Measurements from ENCODE around the gene KIAA0513. TPM values are rescaled to one million over a fixed set of nuclear protein-coding genes. Genes with fewer than 3 reads are reported as not detected.

The KIAA0513 gene
- total and polyA plus RNA-seq, 10 of the 15 experiments (the other 5 are each of a cell fraction or from before 2014, with no cell fraction given): 0.14 to 5.8 (median 2.0) TPM

GRCh38 chr16:85010446-85010930 is 17.1 kb upstream of the KIAA0513 start:
- RAD21 ChIA-PET (ENCODE audit: unreplicated experiment): interaction anchor here (0.7 to 1.8 kb wide), 5 partner anchors 9 to 267 kb away, joined by 3 to 7 read pairs (median 3); partner anchors contain the start of gene KIAA0513

More at GRCh38 chr16:85010446-85010930, 17.1 kb upstream of the KIAA0513 start:
- in situ Hi-C loops (cut with MboI) (no loop called here), intact Hi-C loops (cut with micrococcal nuclease; ENCODE audit: unreplicated experiment) (loop anchor here (5.0 kb wide), 1 partner anchor 77 kb away; no protein-coding TSS in a partner anchor)
- CTCF ChIA-PET: interaction anchor here (0.6 to 3.1 kb wide), 5 partner anchors 17 to 338 kb away, joined by 3 to 22 read pairs (median 8); partner anchors contain the start of gene KIAA0513
- H3K79me2 ChIP-seq (ENCODE audit: control insufficient read depth, insufficient read depth, low read length): peaks cover 46% of the 10 kb centered on the region
- SMC1A ChIA-PET (ENCODE audit: uncharacterized antibody, unreplicated experiment): interaction anchor here (1.0 to 3.0 kb wide), 5 partner anchors 9 to 44 kb away, joined by 3 to 14 read pairs (median 4); partner anchors contain the start of gene KIAA0513
- no peaks in the 10 kb centered on the region for H3K27me3 ChIP-seq (replicated peaks in 1 of 2; ENCODE audit: control insufficient read depth in 2 of 2, insufficient read depth in 2 of 2, low read length in 1 of 2)
- H2AFZ ChIP-seq (ENCODE audit: control insufficient read depth, low read depth, low read length): peak overlapping the region; percentile 28
- FAIRE-seq (no peak), DNase-seq (ENCODE audit: low read depth, low spot score) (no peak), ATAC-seq (peak; percentile 12)
- TF ChIP-seq EED (IDR thresholded peaks at IDR 0.05; ENCODE audit: low read depth): no peak
- peak; percentile 73 for TF ChIP-seq PKNOX1 (IDR thresholded peaks at IDR 0.05)
- peak; percentile 40 for TF ChIP-seq PBX3 (IDR thresholded peaks at IDR 0.05; ENCODE audit: insufficient replicate concordance, low read depth, low read length)
- peak overlapping the region; percentile 90 for H3K4me3 ChIP-seq
- peak overlapping the region; percentile 96 for H3K9ac ChIP-seq (ENCODE audit: control insufficient read depth, insufficient read depth, low read length)
- BruUV-seq (replicated peaks): no TSS peak
- H3K36me3 ChIP-seq (ENCODE audit: control insufficient read depth in 2 of 2, insufficient read depth in 2 of 2, low read length in 1 of 2): no peaks in the 10 kb centered on the region
- H3K27ac ChIP-seq (ENCODE audit: control insufficient read depth, insufficient read depth): peak overlapping the region; percentile 95
- no peaks in the 10 kb centered on the region; the same call in 1 of the 2 replicates for H4K20me1 ChIP-seq (ENCODE audit: control insufficient read depth, insufficient read depth)
- peak overlapping the region; percentile 81 for H3K4me2 ChIP-seq (ENCODE audit: control insufficient read depth, insufficient read depth)
- peaks cover 5% of the 10 kb centered on the region; the same call in 1 of the 2 replicates for H3K4me1 ChIP-seq (ENCODE audit: control insufficient read depth, insufficient read depth, low read length)
- POLR2A ChIA-PET: interaction anchor here (0.5 to 2.9 kb wide), 4 partner anchors 9 to 112 kb away, joined by 3 to 21 read pairs (median 6); partner anchors contain the start of gene KIAA0513
- WGBS (ENCODE audit: insufficient coverage, insufficient replicate concordance, low lambda C conversion rate, missing lambda C conversion rate): 8% methylated on average over 9 of the region's 9 CpGs
- no peaks in the 10 kb centered on the region for H3K9me3 ChIP-seq (replicated peaks; ENCODE audit: control insufficient read depth, insufficient read depth, low read length)

All from GM12878 (cell line).